HG02571 (cell line): ENCODE measurements around the gene LTB.

Experiments used
- ATAC-seq: cut with Tn5 transposase; IDR thresholded peaks from one replicate; pipeline ENCODE4 v1.9.1; 2021; ENCODE audit warnings: mild to moderate bottlenecking, moderate library complexity; ENCODE audit not compliant: unreplicated experiment

LTB gene, protein sequence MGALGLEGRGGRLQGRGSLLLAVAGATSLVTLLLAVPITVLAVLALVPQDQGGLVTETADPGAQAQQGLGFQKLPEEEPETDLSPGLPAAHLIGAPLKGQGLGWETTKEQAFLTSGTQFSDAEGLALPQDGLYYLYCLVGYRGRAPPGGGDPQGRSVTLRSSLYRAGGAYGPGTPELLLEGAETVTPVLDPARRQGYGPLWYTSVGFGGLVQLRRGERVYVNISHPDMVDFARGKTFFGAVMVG

DNA sequence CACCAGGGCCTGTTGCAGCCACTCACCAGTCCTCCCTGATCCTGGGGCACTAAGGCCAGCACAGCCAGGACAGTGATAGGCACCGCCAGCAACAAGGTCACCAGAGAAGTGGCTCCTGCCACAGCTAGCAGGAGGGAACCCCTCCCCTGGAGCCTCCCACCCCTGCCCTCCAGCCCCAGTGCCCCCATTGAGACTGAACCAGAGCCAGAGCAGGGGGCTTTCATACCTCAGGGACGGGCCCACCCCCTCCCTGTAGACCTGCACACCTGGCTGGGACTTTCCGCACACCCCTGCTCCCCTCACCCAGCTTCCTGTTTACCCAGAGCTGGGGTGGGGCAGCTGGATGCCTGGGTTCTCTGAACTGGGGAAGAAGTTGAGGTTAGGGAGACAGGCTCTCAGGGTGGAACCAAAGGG is at the start of gene LTB:
TSS of gene LTB (minus strand) at position 195 of the 414 bp plus-strand sequence. CDS start at position 188, 7 bp downstream.
- ATAC-seq, result no peak

DNA sequence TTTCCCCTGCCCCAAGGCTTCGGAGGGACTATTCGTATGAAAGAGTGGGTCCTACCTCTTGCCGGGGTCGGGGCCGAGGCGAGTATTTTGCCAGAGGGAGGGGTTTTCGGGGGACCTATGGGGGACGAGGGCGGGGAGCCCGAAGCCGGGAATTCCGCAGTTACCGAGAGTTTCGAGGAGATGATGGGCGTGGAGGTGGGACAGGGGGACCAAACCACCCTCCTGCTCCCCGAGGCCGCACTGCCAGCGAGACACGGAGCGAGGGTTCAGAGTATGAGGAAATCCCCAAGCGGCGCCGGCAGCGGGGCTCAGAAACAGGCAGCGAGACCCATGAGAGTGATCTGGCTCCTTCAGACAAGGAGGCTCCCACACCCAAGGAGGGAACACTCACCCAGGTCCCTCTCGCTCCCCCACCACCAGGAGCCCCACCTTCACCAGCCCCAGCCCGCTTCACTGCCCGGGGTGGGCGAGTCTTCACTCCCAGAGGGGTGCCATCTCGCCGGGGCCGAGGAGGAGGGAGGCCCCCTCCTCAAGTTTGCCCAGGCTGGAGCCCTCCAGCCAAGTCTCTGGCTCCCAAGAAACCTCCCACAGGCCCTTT is 49.6 kb upstream of the LTB start:
- ATAC-seq, result no peak

DNA sequence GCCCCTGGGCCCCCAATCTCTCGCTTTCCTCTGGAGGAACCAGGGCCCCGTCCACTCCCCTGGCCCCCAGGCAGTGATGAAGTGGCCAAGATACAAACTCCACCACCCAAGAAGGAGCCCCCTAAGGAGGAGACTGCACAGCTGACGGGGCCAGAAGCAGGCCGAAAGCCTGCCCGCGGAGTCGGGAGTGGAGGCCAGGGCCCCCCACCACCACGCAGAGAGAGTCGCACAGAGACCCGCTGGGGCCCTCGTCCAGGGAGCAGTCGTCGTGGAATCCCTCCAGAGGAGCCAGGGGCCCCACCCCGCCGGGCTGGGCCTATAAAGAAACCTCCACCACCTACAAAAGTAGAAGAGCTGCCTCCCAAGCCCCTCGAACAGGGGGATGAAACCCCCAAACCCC is 49.0 kb upstream of the LTB start:
- ATAC-seq, result no peak

DNA sequence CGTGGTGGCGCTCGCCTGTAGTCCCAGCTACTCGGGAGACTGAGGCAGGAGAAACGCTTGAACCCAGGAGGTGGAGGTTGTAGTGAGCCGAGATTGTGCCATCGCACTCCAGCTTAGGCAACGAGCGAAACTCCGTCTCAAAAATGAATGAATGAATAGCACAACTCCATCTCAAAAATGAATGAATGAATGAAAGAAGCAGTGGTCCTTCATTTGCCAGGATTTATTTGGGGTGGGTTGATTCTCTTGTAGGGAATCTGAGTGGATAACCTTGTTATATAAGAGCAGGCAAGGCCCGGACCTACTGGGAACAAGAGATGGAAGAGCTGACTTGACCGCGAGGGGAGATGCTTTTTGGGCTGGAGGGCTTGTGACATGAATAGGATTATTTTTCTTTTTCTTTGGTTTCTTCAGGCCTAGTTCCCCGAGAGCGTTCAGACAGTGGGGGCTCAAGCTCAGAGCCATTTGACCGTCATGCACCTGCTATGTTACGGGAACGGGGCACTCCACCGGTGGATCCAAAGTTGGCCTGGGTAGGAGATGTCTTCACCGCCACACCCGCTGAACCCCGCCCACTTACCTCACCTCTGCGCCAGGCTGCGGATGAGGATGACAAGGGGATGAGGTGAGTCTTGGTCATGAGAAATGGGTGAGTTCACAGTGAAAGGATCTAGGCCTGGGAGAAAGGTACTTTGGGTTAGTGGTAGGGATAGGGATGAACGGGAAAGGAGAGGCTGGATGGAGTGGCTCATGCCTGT is 48.1 kb upstream of the LTB start:
- ATAC-seq, result no peak

DNA sequence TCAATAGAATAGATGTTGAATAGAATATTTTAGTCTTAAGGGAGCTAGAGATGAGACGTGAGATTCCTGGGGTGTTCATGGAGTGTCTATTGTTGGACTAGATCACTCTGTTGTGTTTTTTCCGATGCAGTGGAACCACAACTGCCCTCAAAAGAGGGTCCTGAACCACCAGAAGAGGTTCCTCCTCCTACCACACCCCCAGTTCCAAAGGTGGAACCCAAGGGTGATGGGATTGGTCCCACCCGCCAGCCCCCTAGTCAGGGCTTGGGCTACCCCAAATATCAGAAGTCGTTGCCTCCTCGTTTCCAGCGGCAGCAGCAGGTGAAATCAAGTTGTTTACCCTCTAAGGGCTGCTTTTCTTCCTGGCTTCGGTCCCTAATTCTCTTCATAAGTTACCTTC is 46.8 kb upstream of the LTB start:
- no peak for ATAC-seq

DNA sequence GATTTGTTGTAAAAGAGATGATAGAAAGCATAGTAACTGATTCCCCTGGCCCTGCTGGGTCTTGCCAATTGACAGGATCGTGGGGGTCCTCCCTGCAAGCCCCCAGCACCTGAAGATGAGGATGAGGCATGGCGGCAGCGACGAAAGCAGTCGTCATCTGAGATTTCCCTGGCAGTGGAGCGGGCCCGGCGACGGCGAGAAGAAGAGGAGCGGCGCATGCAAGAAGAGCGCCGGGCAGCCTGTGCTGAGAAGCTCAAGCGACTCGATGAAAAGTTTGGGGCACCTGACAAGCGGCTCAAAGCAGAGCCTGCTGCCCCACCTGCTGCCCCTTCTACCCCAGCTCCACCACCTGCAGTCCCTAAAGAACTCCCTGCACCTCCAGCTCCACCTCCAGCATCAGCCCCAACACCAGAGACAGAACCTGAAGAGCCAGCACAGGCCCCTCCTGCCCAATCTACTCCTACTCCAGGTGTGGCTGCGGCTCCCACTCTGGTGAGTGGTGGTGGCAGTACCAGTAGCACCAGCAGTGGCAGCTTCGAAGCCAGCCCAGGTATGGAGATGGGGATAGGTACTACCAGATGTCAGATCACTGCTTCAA is 45.6 kb upstream of the LTB start:
- ATAC-seq, result no peak

DNA sequence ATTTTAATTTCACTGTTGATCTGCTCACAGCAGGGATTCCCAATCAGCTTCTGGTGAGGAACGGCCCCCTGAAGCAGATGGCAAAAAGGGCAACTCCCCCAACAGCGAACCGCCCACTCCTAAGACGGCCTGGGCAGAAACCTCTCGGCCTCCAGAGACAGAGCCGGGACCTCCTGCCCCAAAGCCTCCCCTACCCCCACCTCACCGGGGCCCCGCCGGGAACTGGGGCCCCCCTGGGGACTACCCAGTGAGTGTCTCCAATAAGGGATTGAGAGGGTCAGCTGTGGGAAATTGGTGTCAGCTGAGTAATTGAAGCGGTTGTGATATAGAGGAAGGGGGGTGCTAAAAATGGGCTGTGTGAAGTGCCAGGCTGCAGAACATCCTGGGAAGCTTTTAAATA is 44.7 kb upstream of the LTB start:
- no peak for ATAC-seq

DNA sequence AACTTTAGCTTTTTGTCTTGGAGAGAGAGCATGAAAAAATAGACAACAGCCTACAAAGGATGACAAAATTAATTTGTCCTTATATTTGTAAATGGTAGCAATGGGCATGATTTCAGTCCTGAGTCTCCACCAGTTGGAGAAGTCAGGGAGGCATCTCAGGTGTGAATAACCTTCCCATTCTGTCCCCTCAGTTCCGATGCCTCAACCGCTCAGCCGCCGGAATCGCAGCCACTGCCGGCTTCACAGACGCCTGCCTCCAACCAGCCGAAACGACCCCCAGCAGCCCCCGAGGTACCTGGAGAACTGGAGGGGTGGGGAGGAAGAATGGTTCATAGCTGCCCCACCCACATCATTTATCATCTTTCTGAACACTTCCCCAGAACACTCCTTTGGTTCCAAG is 41.8 kb upstream of the LTB start:
- ATAC-seq, result no peak

DNA sequence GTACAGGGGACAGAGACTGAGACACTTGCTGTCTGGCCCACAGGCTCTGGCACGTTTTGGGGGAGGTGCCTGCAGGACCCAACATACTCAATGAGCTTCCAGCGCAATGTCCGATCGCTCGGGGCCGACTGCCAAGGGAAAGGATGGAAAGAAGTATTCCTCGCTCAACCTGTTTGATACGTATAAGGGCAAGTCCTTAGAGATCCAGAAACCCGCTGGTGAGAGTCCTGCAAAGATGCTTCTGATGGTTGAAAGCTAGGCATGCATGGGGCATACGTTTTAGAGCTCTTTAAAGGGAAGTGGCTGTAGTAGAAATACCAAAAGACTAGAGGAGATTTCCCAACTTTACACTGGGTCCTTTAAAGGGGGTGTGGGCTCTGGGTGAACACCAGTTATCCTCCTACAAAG is 40.5 kb upstream of the LTB start:
- no peak for ATAC-seq

DNA sequence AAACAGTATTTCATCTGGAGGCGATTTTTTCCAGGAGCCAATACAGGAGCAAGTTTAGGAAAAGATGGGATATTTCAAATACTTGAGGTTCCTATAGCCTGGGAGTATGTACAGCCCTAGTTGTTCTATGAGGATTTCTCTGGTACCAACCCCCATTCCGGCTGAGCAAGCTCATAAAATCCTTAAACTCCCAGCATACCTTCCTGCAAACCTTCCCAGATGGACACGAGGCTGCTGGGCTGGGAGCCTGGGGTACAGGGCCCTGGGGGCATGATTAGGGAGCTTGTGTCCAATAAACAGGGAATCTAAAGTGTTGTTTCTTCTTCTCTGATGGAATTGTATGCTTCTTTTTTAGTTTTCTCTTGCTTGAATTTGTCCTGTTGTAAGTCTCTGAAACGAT is 39.8 kb upstream of the LTB start:
- ATAC-seq, result no peak

DNA sequence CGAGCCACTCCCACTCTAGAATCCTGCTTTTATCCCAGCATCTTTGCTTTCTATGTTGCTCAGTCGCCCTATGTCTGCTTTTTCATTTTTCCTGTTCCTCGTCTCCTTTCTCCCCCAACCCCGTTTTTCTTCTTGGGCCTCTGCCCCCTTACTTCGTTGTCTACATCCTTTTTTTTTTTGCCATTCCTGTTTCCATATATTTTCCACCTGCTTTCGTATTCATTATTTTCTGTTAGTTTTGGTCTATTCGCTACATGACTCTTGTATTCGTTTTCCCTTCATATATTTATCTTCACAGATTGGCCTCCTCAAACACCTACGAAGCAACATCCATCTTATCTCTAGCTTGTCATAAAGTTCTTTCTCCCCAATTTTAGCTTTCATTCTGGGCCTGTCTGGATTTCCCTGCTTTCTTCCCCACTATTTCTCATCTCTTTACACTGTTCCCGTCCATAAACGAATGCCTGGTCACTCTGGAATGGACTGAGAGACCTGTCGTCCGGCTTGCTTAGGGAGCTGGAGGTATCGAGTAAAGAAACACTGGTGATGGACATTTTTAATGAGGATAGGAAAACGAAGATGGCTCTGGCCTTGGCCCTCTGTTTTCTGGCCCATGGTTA is 39.2 kb upstream of the LTB start:
- no peak for ATAC-seq

DNA sequence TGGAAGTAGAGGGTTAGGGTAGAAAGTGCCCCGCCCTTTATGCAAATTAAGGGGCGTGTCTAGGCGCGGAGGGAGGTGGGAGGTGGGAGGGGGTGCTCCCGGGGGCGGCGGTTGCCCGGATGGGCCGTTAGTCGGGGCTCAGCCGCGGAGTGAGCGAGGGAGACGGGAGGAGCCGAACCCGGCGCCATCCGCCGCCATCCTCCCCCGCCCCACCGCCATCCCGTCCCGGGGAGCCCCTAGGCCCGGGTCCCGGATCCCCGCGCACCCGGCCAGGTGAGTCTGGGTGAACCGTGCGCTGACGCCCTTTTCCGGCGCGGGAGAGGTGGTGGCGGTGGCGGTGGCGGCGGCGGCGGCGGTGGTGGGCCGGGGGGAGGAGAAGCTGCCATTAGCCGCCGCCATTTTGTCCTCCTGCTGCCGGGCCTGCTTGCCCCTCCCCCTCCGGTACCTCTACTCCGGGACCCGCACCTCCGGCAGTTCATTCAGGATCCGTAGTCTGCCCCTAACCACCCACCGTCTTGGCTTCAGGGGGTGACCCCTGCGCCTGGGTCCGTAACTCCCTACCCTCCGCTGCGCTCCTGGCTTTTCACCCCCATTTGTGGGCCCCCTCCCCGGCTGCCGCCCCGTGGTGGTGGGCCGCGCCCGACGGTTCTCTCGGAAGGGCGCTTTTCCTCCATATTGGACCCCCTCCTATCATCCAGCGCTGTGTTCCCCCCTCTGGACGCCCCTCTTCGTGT is 38.5 kb upstream of the LTB start, which contains the start of gene PRRC2A:
TSS of gene PRRC2A (plus strand) at position 130 of the 734 bp plus-strand sequence. CDS start 2,075 bp downstream, outside the sequence.
- ATAC-seq, result peak; percentile 36

DNA sequence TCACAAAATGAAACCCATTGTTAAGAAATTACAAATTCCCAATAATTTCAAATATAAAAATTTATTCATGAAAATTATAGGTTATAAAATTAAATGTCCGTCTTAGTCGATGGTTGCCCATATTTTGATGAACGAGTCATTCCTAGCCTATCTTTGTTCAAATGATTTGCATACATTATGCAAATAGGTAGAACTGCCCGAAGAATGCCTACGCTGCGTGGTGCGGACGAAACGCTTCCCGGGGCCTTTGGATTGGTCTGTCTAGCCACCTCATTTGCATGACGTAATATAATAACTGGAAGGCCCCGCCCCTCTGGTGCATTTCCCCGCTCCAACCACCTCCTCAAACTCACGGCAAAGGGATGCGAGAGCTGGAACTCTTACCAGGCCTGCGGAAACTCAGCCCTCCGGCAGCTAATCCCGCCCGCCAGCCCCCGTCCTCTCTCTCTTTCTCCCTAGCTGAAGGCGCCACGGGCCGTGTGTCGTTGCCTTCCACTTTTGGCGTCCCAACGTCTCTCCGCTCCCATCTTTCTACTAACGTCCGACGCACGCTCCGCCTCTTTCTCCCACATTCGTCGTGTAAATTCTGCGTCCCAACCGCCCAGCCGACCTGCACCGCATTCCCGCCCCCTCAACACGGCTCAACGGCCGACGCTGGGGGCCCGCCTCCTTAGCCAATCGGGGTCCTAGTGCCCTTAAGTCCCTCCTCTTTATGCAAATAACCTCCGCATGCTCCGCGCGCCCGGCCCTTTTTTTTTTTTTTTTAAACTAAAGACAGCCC is 37.8 kb upstream of the LTB start:
- ATAC-seq, result peak; percentile 80

DNA sequence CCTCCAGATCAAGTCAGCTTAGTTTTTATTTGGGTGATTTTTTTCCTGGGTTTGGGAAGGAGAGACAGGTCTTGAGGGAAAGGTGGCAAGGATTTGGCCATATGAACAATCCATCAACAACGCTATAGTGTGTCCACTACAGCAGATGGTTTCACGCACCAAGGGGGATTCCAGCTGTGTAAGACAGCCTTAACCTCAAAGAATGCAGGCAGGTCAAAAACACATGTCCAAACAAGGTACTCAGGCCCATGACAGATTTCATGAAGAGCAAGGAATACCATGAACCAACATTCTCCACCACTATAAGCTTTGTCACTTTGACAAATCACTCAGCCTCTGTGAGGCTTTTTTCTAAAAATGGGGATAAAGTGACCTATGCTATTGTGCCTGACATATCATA is 34.8 kb upstream of the LTB start:
- ATAC-seq, result no peak

DNA sequence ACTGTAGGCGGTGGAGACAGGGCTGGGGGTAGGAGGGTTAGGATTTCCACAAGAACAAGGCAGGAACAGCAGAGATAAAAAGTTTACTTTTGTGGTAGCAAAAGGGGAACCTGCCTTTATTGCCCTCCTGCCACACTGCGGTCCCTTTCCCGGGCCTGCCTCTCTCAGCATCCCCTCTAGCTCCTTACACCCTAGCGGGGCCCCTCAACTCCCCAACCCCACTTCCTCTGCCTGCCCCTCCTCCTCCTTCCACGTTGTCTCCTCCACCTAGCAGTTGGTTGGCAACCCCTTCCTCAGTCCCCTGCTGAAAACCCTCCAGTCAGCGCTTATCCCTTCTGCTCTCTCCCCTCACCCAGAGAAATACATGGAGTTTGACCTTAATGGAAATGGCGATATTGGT is 33.5 kb upstream of the LTB start:
- ATAC-seq, result no peak

DNA sequence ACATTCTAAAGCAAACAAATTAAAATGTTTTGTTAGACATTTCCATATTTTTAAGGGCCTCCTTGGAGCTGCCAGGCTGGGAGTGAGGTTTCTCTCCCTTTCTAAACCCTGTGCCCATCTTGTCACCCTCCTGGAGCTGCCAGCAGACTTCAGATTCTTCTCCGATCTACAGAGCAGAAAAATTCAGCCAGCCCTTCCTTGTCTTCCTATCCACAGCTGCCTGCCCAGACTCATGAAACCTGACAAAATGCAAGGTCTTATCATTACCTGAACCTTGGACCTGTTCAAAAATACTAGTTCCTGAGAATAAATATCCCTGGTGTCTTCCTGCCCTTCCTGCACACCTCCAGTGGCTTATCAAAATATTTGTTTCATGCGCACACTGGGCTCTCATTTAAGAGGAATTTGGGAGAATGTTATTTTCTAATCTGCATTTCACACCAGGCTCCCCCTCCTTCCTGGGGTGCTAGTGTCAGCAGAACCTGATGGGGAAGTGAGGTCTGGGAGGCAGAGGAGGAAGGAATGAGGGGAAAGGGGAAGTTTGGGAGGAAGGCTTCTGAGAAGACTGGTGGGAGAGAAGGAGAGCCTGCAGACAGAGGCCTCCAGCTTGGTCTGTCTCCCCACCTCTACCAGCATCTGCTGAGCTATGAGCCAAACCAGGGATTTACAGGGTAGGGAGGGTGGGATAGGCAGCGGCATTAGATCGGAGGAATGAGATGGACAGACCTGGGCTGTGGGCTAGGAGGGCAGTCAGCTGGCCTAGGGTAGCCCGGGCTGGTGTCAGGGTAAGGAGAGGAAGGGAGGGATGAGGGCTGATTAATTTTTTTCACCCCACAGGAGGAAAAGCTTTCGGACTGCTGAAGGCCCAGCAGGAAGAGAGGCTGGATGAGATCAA is 32.7 kb upstream of the LTB start, which contains the start of gene AIF1:
TSS of gene AIF1 (plus strand) at position 551 of the 895 bp plus-strand sequence. CDS start at position 647, 96 bp downstream.
- no peak for ATAC-seq

DNA sequence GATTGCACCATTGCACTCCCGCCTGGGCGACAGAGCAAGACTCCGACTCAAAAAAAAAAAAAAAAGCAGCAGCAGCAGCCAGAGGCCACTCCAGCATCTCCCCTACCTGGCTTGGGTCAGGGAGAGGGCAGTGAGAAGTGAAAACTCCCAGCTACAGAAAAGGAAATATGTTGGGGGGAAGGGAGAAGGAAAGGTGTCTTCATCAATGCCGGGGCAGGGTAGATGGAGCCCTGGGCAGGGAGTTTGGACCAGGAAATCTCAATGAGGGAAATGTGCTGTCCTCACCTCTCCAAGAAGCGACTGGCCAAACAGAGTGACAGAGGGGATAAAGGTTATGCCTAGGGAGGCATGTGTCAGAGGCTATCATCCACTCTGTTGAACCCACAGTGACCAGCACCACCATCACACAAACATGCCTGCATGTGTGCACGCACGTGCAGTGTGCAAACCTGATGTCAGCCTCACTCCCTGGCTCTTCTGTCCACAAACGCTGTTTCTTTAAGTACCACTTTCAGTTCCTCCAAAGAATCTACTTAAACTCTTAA is 31.9 kb upstream of the LTB start:
- ATAC-seq, result no peak

DNA sequence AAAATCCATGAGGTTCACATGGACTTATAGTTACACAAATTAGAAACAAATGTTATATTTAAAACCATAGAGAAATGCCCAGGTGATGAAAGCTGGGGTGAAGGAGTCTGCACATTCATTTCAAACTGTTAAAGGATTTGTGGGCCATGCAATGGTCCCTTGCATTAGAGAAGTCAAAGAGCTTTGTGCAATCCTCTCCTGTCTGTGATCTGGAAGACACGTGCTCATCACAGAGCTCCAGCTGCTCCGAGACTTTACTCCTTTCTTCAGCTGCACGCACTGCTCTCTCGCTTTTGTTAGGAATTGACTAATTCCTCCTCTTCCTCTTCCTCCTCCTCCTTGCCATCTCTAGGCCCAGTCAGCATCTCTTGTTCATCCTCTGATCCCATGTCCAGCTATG is 28.7 kb upstream of the LTB start:
- ATAC-seq, result no peak
